ENCODE data around the gene ZZZ3. TPM values are rescaled to one million over a fixed set of nuclear protein-coding genes. Genes with fewer than 3 reads are reported as not detected.
A peak's percentile ranks its signal among the peaks of the same experiment; 100 is the strongest.

Gene ZZZ3
- 10 to 100 TPM; 31.9 to 43.6 (median 38.9) TPM for total RNA-seq
- total RNA-seq (2013) = 96.9 TPM

DNA sequence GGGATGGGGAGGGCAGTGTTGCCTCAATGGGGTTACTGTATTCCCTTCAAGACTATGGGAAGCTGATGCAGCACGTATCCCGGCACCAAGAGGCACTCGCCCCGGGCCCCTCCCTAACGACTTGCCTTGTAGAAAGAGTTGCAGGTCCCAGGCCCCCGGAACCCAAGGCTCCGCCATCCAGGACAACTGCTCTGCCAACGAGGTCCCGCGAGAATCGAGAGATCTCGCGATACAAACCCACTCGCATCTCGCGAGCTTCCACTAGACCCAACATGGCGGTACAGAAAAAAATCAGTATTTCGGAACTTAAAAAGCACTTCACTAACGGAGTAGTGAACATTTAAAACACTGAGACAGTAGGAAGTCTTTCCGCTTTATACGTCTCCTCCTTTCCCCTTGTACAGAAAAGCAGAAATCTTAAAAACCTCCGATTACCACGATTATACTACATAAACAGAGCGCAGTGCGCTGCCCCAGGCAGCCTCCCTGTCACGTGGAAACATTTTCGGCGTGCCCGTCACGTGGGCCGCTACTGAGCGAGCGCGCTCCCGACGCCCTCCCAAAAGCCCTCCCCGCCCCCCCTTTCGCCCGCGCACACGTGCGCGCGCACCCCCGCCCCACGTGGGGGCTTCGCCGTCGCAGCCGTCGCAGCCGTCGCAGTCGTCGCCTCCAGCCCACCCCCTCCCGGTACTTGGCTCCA is at the start of gene ZZZ3:
ZZZ3 (minus strand) TSS at position 199 of the 700 bp plus-strand sequence. CDS start 49,304 bp downstream, outside the sequence.
- Mint-ChIP-seq H3K4me3 (peak within 1 kb of the TSS; percentile 96), H3K36me3 (no peaks in the 10 kb centered on the region), H3K9me3 (no peaks in the 10 kb centered on the region), H3K27me3 (ENCODE audit: low read depth in 2 of 2) (no peaks in the 10 kb centered on the region), H3K27ac (peak within 1 kb of the TSS; percentile 96), H3K4me1 (peaks cover 37% of the 10 kb centered on the region in 2 donors)
- peak; percentile 72 to 85 (median 73) for ATAC-seq
- H3K27ac ChIP-seq (ENCODE audit: low read length) = peak within 1 kb of the TSS; percentile 86
- TF ChIP-seq, protein P1, sequence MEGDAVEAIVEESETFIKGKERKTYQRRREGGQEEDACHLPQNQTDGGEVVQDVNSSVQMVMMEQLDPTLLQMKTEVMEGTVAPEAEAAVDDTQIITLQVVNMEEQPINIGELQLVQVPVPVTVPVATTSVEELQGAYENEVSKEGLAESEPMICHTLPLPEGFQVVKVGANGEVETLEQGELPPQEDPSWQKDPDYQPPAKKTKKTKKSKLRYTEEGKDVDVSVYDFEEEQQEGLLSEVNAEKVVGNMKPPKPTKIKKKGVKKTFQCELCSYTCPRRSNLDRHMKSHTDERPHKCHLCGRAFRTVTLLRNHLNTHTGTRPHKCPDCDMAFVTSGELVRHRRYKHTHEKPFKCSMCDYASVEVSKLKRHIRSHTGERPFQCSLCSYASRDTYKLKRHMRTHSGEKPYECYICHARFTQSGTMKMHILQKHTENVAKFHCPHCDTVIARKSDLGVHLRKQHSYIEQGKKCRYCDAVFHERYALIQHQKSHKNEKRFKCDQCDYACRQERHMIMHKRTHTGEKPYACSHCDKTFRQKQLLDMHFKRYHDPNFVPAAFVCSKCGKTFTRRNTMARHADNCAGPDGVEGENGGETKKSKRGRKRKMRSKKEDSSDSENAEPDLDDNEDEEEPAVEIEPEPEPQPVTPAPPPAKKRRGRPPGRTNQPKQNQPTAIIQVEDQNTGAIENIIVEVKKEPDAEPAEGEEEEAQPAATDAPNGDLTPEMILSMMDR (IDR thresholded peaks at IDR 0.05) = no peak
- peak; percentile 95 to 97 for DNase-seq
- peaks cover 16% of the 10 kb centered on the region for H3K4me1 ChIP-seq (ENCODE audit: control insufficient read depth, insufficient read depth, low read length)
- WGBS (ENCODE audit: insufficient coverage) = under 1% methylated on average over 54 of the region's 56 CpGs
- H3K27me3 ChIP-seq (ENCODE audit: control insufficient read depth, insufficient read depth, low read length) = no peaks in the 10 kb centered on the region
- intact Hi-C loops (cut with micrococcal nuclease) = loop anchor here (1.0 to 5.0 kb wide), 4 partner anchors 77 to 464 kb away; partner anchors contain the start of genes FUBP1, MIGA1, PIGK and USP33
- H3K4me3 ChIP-seq (ENCODE audit: low read length) = peak within 1 kb of the TSS; percentile 76
- no peaks in the 10 kb centered on the region for H3K36me3 ChIP-seq (ENCODE audit: control insufficient read depth, insufficient read depth, low read length)
- no peaks in the 10 kb centered on the region for H3K9me3 ChIP-seq (ENCODE audit: control insufficient read depth, insufficient read depth, low read length)

DNA sequence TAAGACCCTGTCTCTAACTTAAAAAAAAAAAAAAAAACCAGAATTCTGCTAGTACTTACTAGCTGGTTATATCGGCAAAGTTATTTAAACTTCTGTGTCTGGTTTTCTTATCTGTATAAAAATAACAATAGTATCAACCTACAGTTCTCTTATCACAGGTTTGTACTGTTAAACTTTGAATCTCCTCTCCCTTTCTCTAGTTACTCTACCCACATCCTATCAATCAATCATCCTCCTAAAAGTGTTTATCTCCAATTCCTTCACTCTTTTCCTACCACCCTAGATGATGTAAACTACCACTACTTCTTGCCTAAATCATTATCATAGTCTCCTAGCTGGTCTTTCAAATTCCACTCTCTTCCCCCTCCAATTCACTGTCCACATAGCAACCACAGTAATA is 49.6 kb upstream of the ZZZ3 start:
- WGBS (ENCODE audit: insufficient coverage) = no CpG with 5 or more reads among the region's 1 CpG
- intact Hi-C loops (cut with micrococcal nuclease) = no loop called here
- TF ChIP-seq, protein P1 (IDR thresholded peaks at IDR 0.05) = no peak
- no peaks in the 10 kb centered on the region for H3K9me3 Mint-ChIP-seq
- H3K4me1 Mint-ChIP-seq = no peaks in the 10 kb centered on the region
- DNase-seq = no peak
- H3K36me3 Mint-ChIP-seq = peaks cover 8% of the 10 kb centered on the region
- Histone ChIP-seq H3K27me3 (ENCODE audit: control insufficient read depth, insufficient read depth, low read length) (no peaks in the 10 kb centered on the region), H3K9me3 (ENCODE audit: control insufficient read depth, insufficient read depth, low read length) (no peaks in the 10 kb centered on the region), H3K36me3 (ENCODE audit: control insufficient read depth, insufficient read depth, low read length) (peaks cover 58% of the 10 kb centered on the region), H3K4me1 (ENCODE audit: control insufficient read depth, insufficient read depth, low read length) (no peaks in the 10 kb centered on the region), H3K4me3 (ENCODE audit: low read length) (no peak overlapping the region), H3K27ac (ENCODE audit: low read length) (no peak overlapping the region)
- H3K27me3 Mint-ChIP-seq (ENCODE audit: low read depth in 2 of 2) = no peaks in the 10 kb centered on the region
- no peak overlapping the region for H3K4me3 Mint-ChIP-seq
- H3K27ac Mint-ChIP-seq = peak overlapping the region; percentile 5 to 10
- ATAC-seq = no peak

DNA sequence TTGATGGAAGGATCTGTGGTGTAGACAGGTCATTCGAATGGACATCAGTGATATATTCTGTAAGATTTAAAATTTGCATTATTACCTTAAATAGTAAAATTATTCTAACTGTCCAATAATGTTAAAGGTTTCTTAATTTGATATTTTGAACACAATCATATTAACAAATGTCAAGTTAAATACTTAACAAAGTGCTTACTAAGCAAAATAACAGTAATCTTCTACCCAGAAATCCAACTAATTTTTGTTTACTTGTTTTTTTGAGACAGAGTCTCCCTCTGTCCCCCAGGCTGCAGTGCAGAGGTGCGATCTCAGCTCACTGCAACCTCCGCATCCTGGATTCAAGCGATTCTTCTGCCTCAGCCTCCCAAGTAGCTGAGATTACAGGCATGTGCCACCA is 43.2 kb upstream of the ZZZ3 start:
- H3K36me3 ChIP-seq (ENCODE audit: control insufficient read depth, insufficient read depth, low read length) = peaks cover 82% of the 10 kb centered on the region
- Mint-ChIP-seq H3K27me3 (ENCODE audit: low read depth in 2 of 2) (no peaks in the 10 kb centered on the region), H3K4me1 (peaks cover 4 to 5% of the 10 kb centered on the region in 2 donors), H3K4me3 (no peak overlapping the region), H3K36me3 (peaks cover 32% of the 10 kb centered on the region), H3K27ac (no peak overlapping the region), H3K9me3 (no peaks in the 10 kb centered on the region)
- intact Hi-C loops (cut with micrococcal nuclease) = no loop called here
- DNase-seq = no peak
- TF ChIP-seq, protein P1 (IDR thresholded peaks at IDR 0.05) = no peak
- no peak overlapping the region for H3K27ac ChIP-seq (ENCODE audit: low read length)
- no peaks in the 10 kb centered on the region for H3K9me3 ChIP-seq (ENCODE audit: control insufficient read depth, insufficient read depth, low read length)
- H3K27me3 ChIP-seq (ENCODE audit: control insufficient read depth, insufficient read depth, low read length) = no peaks in the 10 kb centered on the region
- H3K4me1 ChIP-seq (ENCODE audit: control insufficient read depth, insufficient read depth, low read length) = no peaks in the 10 kb centered on the region
- 100% methylated on average over 3 of the region's 4 CpGs for WGBS (ENCODE audit: insufficient coverage)
- H3K4me3 ChIP-seq (ENCODE audit: low read length) = no peak overlapping the region
- ATAC-seq = no peak
